Parathyroid adenoma (tissue), 2 donors: Measurements from ENCODE around the gene GOLGA3.

Experiments
- H2AFZ ChIP-seq: fragments of 300-600 bp; sonication (generic); one replicate; pipeline ENCODE4 v1.7.0; 2017; ENCODE audit warnings: antibody characterized with exemption, mild to moderate bottlenecking
- H3K27ac ChIP-seq: fragments of 300-600 bp; sonication (generic); one replicate; pipeline ENCODE4 v1.7.0; 2017
- H3K27me3 ChIP-seq: fragments of 300-600 bp; sonication (generic); one replicate; pipeline ENCODE4 v1.7.0; 2017; ENCODE audit warnings: low read length; ENCODE audit not compliant: control insufficient read depth, insufficient read depth
- H3K36me3 ChIP-seq: fragments of 300-600 bp; sonication (generic); one replicate; pipeline ENCODE4 v1.7.0; 2017; ENCODE audit warnings: low read length; ENCODE audit not compliant: control insufficient read depth, insufficient read depth
- H3K4me1 ChIP-seq: fragments of 300-600 bp; sonication (generic); one replicate; pipeline ENCODE4 v1.7.0; 2017; ENCODE audit warnings: control low read depth
- H3K4me2 ChIP-seq: fragments of 300-600 bp; sonication (generic); one replicate; pipeline ENCODE4 v1.7.0; 2017; ENCODE audit warnings: low read length
- H3K4me3 ChIP-seq: fragments of 300-600 bp; sonication (generic); one replicate; pipeline ENCODE4 v1.7.0; 2017; ENCODE audit warnings: low read depth, low read length
- H3K79me2 ChIP-seq: fragments of 300-600 bp; sonication (generic); one replicate; pipeline ENCODE4 v1.7.0; 2017; ENCODE audit warnings: control low read depth
- H3K9ac ChIP-seq: fragments of 300-600 bp; sonication (generic); one replicate; pipeline ENCODE4 v1.7.0; 2017; ENCODE audit warnings: mild to moderate bottlenecking
- H3K9me3 ChIP-seq: fragments of 300-600 bp; sonication (generic); one replicate; pipeline ENCODE4 v1.7.0; 2017; ENCODE audit warnings: low read length; ENCODE audit not compliant: control insufficient read depth
- TF ChIP-seq, protein P1 (sequence below): fragments of 300-600 bp; sonication (generic); IDR thresholded peaks from one replicate; pipeline ENCODE4 v1.7.0; 2017; ENCODE audit warnings: antibody characterized with exemption, mild to moderate bottlenecking
- donor health status: primary hyperparathyroidism.

The GOLGA3 gene

DNA sequence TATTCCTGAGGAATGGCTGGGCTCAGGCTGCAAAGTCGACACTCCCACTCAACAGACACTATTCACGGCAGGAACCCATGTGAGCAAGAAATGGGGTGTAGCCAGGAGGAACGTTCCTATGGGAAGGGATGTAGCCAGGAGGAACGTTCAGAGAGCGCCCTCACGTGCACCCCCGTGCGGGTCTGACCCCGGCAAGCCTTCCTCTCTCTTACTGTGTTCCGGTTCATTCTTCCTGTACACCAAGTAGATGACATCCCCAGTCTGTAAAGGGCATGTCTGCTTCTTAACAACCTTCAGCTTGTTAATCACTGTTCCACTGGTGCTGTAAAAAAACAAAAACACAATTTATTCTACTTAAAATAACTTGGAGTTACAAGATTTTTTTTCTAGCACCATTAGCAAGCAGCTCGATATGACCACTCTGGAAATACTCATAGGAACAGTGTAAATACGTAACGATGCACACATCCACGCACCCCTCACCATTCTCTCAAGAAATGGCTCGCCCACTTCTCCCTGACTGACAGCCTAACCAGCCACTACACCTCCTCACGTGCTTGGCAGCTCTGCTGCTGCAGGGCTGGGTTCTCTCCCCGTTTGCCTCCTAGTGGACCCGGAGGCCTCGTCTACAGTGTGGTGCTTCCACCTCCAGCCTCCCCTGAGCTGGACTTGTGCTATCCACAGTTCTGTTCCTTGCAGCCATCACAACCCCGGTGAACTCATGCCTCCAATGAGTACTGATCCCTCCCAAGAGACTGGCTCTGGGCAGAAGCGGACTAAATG, 43.6 kb upstream of the GOLGA3 start:
- Histone ChIP-seq H3K27me3 (no peaks in the 10 kb centered on the region), H3K9ac (no peak overlapping the region), H2AFZ (no peak overlapping the region), H3K4me1 (no peaks in the 10 kb centered on the region), H3K9me3 (no peaks in the 10 kb centered on the region), H3K27ac (no peak overlapping the region), H3K4me3 (no peak overlapping the region), H3K79me2 (no peaks in the 10 kb centered on the region), H3K36me3 (no peaks in the 10 kb centered on the region), H3K4me2 (no peak overlapping the region)
- TF ChIP-seq, protein P1, sequence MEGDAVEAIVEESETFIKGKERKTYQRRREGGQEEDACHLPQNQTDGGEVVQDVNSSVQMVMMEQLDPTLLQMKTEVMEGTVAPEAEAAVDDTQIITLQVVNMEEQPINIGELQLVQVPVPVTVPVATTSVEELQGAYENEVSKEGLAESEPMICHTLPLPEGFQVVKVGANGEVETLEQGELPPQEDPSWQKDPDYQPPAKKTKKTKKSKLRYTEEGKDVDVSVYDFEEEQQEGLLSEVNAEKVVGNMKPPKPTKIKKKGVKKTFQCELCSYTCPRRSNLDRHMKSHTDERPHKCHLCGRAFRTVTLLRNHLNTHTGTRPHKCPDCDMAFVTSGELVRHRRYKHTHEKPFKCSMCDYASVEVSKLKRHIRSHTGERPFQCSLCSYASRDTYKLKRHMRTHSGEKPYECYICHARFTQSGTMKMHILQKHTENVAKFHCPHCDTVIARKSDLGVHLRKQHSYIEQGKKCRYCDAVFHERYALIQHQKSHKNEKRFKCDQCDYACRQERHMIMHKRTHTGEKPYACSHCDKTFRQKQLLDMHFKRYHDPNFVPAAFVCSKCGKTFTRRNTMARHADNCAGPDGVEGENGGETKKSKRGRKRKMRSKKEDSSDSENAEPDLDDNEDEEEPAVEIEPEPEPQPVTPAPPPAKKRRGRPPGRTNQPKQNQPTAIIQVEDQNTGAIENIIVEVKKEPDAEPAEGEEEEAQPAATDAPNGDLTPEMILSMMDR, result no peak

- Histone ChIP-seq H3K27me3 (no peaks in the 10 kb centered on the region), H2AFZ (no peak overlapping the region), H3K9ac (no peak overlapping the region), H3K4me1 (no peaks in the 10 kb centered on the region), H3K36me3 (no peaks in the 10 kb centered on the region), H3K27ac (no peak overlapping the region), H3K79me2 (no peaks in the 10 kb centered on the region), H3K4me2 (no peak overlapping the region), H3K4me3 (no peak overlapping the region), H3K9me3 (no peaks in the 10 kb centered on the region)
- TF ChIP-seq, protein P1, result no peak
Measured at GRCh38 chr12:132869551-132869950, 40.9 kb upstream of the GOLGA3 start.

DNA sequence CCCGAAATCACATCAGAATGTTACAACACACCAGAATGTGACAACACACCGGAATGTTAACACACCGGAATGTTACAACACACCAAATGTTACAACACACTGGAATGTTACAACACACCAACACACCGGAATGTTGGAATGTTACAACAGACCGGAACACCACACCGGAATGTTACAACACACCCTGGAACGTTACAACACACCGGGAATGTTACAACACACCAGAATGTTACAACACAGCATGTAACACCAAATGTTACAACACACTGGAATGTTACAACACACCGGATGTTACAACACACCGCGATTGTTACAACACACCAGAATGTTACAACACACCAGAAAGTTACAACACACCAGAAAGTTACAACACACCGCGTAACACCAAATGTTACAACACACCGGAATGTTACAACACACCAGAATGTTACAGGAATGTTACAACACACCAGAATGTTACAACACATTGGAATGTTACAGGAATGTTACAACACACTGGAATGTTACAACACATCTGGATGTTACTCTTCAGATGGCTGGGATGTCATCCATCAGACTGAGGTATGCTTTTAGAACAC, 37.7 kb upstream of the GOLGA3 start:
- H3K27me3 ChIP-seq, result no peaks in the 10 kb centered on the region
- no peak overlapping the region for H3K9ac ChIP-seq
- H3K79me2 ChIP-seq, result no peaks in the 10 kb centered on the region
- no peak overlapping the region for H2AFZ ChIP-seq
- no peaks in the 10 kb centered on the region for H3K36me3 ChIP-seq
- H3K4me3 ChIP-seq, result no peak overlapping the region
- H3K4me2 ChIP-seq, result no peak overlapping the region
- no peak overlapping the region for H3K27ac ChIP-seq
- H3K4me1 ChIP-seq, result no peaks in the 10 kb centered on the region
- TF ChIP-seq, protein P1, result no peak
- no peaks in the 10 kb centered on the region for H3K9me3 ChIP-seq

- no peaks in the 10 kb centered on the region for H3K27me3 ChIP-seq
- H3K36me3 ChIP-seq, result no peaks in the 10 kb centered on the region
- no peak overlapping the region for H3K4me2 ChIP-seq
- no peak overlapping the region for H3K9ac ChIP-seq
- no peaks in the 10 kb centered on the region for H3K9me3 ChIP-seq
- TF ChIP-seq, protein P1, result no peak
- H3K27ac ChIP-seq, result no peak overlapping the region
- H3K4me3 ChIP-seq, result no peak overlapping the region
- H2AFZ ChIP-seq, result no peak overlapping the region
- H3K79me2 ChIP-seq, result no peaks in the 10 kb centered on the region
- H3K4me1 ChIP-seq, result no peaks in the 10 kb centered on the region
Measured at GRCh38 chr12:132861558-132861957, 32.9 kb upstream of the GOLGA3 start.
